ENCODE measurements around the gene INA. TPM values are rescaled to one million over a fixed set of nuclear protein-coding genes. Genes with fewer than 3 reads are reported as not detected.

The INA gene
- total RNA-seq, 1 experiment from 2014 or later: 14.0 TPM

DNA sequence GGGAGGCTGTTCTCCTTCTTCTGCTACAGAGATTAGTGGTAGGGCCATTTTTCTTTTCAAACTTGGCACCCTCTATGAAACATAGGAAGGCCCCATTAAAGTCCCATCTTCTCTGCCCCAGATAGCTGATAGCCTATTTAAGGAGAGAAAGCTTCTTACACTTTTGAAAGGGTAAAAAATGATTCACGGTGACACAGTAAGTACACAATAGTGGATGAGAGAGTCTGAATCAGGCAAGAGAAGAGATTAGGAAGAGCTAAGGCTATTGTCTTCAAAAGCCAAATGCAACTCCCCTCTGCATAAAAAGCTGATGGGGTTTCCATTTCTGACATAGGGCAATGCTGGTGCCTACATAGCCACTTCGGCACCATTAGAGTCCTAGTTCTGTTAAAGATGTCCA is 3.6 kb downstream of the INA start:
- Mint-ChIP-seq H3K27ac (no peak overlapping the region), H3K27me3 (ENCODE audit: low read depth) (peaks cover 58% of the 10 kb centered on the region), H3K9me3 (no peaks in the 10 kb centered on the region; a peak in 1 of 5 replicates), H3K4me1 (peaks cover 26 to 31% of the 10 kb centered on the region in 2 experiments), H3K36me3 (ENCODE audit: insufficient read depth in 1 of 3, low read depth in 3 of 3) (no peaks in the 10 kb centered on the region), H3K4me3 (no peak overlapping the region)
- H2BK12ac ChIP-seq (ENCODE audit: insufficient read length, low read depth, low read length): no peak overlapping the region
- WGBS (ENCODE audit: extremely low coverage, insufficient read length, low lambda C conversion rate): no CpG with 5 or more reads among the region's 2 CpGs
- H4K20me1 ChIP-seq (ENCODE audit: control insufficient read depth, insufficient read depth, insufficient read length): no peaks in the 10 kb centered on the region
- no peaks in the 10 kb centered on the region for H3K79me2 ChIP-seq (ENCODE audit: insufficient read depth, low read length)
- TF ChIP-seq, protein P1, sequence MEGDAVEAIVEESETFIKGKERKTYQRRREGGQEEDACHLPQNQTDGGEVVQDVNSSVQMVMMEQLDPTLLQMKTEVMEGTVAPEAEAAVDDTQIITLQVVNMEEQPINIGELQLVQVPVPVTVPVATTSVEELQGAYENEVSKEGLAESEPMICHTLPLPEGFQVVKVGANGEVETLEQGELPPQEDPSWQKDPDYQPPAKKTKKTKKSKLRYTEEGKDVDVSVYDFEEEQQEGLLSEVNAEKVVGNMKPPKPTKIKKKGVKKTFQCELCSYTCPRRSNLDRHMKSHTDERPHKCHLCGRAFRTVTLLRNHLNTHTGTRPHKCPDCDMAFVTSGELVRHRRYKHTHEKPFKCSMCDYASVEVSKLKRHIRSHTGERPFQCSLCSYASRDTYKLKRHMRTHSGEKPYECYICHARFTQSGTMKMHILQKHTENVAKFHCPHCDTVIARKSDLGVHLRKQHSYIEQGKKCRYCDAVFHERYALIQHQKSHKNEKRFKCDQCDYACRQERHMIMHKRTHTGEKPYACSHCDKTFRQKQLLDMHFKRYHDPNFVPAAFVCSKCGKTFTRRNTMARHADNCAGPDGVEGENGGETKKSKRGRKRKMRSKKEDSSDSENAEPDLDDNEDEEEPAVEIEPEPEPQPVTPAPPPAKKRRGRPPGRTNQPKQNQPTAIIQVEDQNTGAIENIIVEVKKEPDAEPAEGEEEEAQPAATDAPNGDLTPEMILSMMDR (conservative IDR thresholded peaks at IDR 0.05): no peak
- H3K27ac ChIP-seq (ENCODE audit: insufficient read length, low read depth, low read length): no peak overlapping the region
- no peak overlapping the region for H2BK15ac ChIP-seq (ENCODE audit: low read depth, low read length)
- no peak for DNase-seq
- H4K8ac ChIP-seq (replicated peaks; ENCODE audit: insufficient read length, low read depth, low read length): no peak overlapping the region
- no peaks in the 10 kb centered on the region for H3K9me3 ChIP-seq (ENCODE audit: control insufficient read depth, low read depth, low read length)
- H3K4ac ChIP-seq (ENCODE audit: low read depth, low read length): no peak overlapping the region
- no peak overlapping the region for H3K56ac ChIP-seq (ENCODE audit: insufficient read length, low read depth, low read length)
- H3K18ac ChIP-seq (ENCODE audit: insufficient read length, low read depth, low read length): no peak overlapping the region
- H3K14ac ChIP-seq (ENCODE audit: insufficient read depth, low read length): no peak overlapping the region
- peaks cover 21% of the 10 kb centered on the region for H3K27me3 ChIP-seq (ENCODE audit: insufficient read depth, low read length)
- H2AK5ac ChIP-seq (ENCODE audit: insufficient read length, low read length): no peak overlapping the region
- no peak overlapping the region for H3T11ph ChIP-seq (ENCODE audit: low read length)
- H3K9ac ChIP-seq (ENCODE audit: extremely low read depth, insufficient read length, low read length): no peak overlapping the region
- H4K91ac ChIP-seq (ENCODE audit: insufficient read length, low read depth, low read length): no peak overlapping the region
- no peak overlapping the region for H2BK5ac ChIP-seq (ENCODE audit: insufficient read length, low read length)
- H3K23me2 ChIP-seq (ENCODE audit: insufficient read length, low read depth, low read length, poor library complexity, severe bottlenecking): peaks cover 14% of the 10 kb centered on the region
- H3K79me1 ChIP-seq (ENCODE audit: insufficient read depth, low read depth, low read length, poor library complexity, severe bottlenecking): no peaks in the 10 kb centered on the region
- no peak overlapping the region for H3K23ac ChIP-seq (ENCODE audit: insufficient read length, low read depth, low read length)
- H3K4me1 ChIP-seq (ENCODE audit: insufficient read depth, low read length): no peaks in the 10 kb centered on the region; the same call in 1 of the 2 replicates
- H4K5ac ChIP-seq (ENCODE audit: insufficient read length, low read depth, low read length): no peak overlapping the region
- H2BK120ac ChIP-seq (ENCODE audit: low read depth, low read length, poor library complexity, severe bottlenecking): no peak overlapping the region
- H3K4me2 ChIP-seq (ENCODE audit: insufficient read depth, insufficient read length, low read length): no peak overlapping the region
- H2AFZ ChIP-seq (ENCODE audit: low read length): no peak overlapping the region
- no peak overlapping the region for H2BK20ac ChIP-seq (ENCODE audit: low read depth, low read length, poor library complexity, severe bottlenecking)
